Lower lobe of right lung (tissue), 2 donors: ENCODE measurements around the gene TTI1. TPM values are rescaled to one million over a fixed set of nuclear protein-coding genes. Genes with fewer than 3 reads are reported as not detected.

Experiments
- ATAC-seq, 2 donors: fragments of 200-7000 bp; cut with Tn5 transposase; one replicate each; pipeline ENCODE4 v1.9.1; 2020 to 2022; ENCODE audit warnings: mild to moderate bottlenecking in 2 of 2, moderate library complexity in 2 of 2
- DNase-seq: peaks from one replicate; pipeline ENCODE4 v3.0.0-alpha.2; 2020
- H3K27ac ChIP-seq: fragments of 200-600 bp; one replicate; pipeline ENCODE4 v1.8.0; 2022
- H3K27me3 ChIP-seq: fragments of 200-600 bp; one replicate; pipeline ENCODE4 v1.8.0; 2022; ENCODE audit warnings: low read depth
- H3K36me3 ChIP-seq: fragments of 200-600 bp; one replicate; pipeline ENCODE4 v1.8.0; 2022; ENCODE audit warnings: mild to moderate bottlenecking
- H3K4me1 ChIP-seq: fragments of 200-600 bp; one replicate; pipeline ENCODE4 v1.8.0; 2022
- H3K4me3 ChIP-seq: fragments of 200-600 bp; one replicate; pipeline ENCODE4 v1.8.0; 2022; ENCODE audit warnings: mild to moderate bottlenecking
- H3K9me3 ChIP-seq: fragments of 200-600 bp; one replicate; pipeline ENCODE4 v1.8.0; 2022
- CTCF ChIP-seq: fragments of 200-600 bp; IDR thresholded peaks from one replicate; pipeline ENCODE4 v1.8.0; 2022; ENCODE audit warnings: antibody characterized with exemption, mild to moderate bottlenecking
- intact Hi-C: fragments of 100-400 bp; cut with DNase I; formaldehyde crosslinking; loops from one replicate; pipeline ENCODE4 v1.11.0; 2022
- total RNA-seq: library from RNA; stranded (reverse); fragmentation: NEBNext Ultra II Directional; extraction: Animal tissue kit (Norgen Biotek cat#: 25700); gene quantifications from one replicate; pipeline ENCODE4 v1.2.1, GENCODE V29; 2021
- donor health status: DM: no; HTN: yes; CAD: no; lungs with severe emphysema.

The TTI1 gene
- total RNA-seq, 1 donor from 2014 or later: 16.7 TPM

GRCh38 chr20:37986873-37987601 is 46.2 kb downstream of the TTI1 start:
- no peak for TF ChIP-seq CTCF
- ATAC-seq (peak; percentile 80 to 81), DNase-seq (peak; percentile 85)
- Histone ChIP-seq H3K4me3 (no peak overlapping the region), H3K27ac (peak overlapping the region; percentile 80), H3K36me3 (peaks cover 22% of the 10 kb centered on the region), H3K4me1 (peaks cover 63% of the 10 kb centered on the region), H3K27me3 (no peaks in the 10 kb centered on the region), H3K9me3 (no peaks in the 10 kb centered on the region)
- intact Hi-C loops: no loop called here

GRCh38 chr20:37986044-37986858 is 47.0 kb downstream of the TTI1 start:
- ATAC-seq (no peak), DNase-seq (no peak)
- no peaks in the 10 kb centered on the region for H3K27me3 ChIP-seq
- peaks cover 29% of the 10 kb centered on the region for H3K36me3 ChIP-seq
- peaks cover 55% of the 10 kb centered on the region for H3K4me1 ChIP-seq
- intact Hi-C loops: no loop called here
- H3K9me3 ChIP-seq: no peaks in the 10 kb centered on the region
- H3K4me3 ChIP-seq: no peak overlapping the region
- TF ChIP-seq CTCF: no peak
- H3K27ac ChIP-seq: peak overlapping the region; percentile 80

GRCh38 chr20:37984018-37984785 is 49.1 kb downstream of the TTI1 start:
- Histone ChIP-seq H3K36me3 (peaks cover 37% of the 10 kb centered on the region), H3K9me3 (no peaks in the 10 kb centered on the region), H3K4me3 (no peak overlapping the region), H3K4me1 (peaks cover 35% of the 10 kb centered on the region), H3K27me3 (no peaks in the 10 kb centered on the region), H3K27ac (no peak overlapping the region)
- DNase-seq (no peak), ATAC-seq (no peak)
- intact Hi-C loops: no loop called here
- no peak for TF ChIP-seq CTCF

- no peak for DNase-seq
- H3K27ac ChIP-seq: no peak overlapping the region
- H3K9me3 ChIP-seq: no peaks in the 10 kb centered on the region
- H3K36me3 ChIP-seq: peaks cover 34% of the 10 kb centered on the region
- H3K4me3 ChIP-seq: no peak overlapping the region
- ATAC-seq: no peak
- H3K4me1 ChIP-seq: peaks cover 26% of the 10 kb centered on the region
- intact Hi-C loops: no loop called here
- H3K27me3 ChIP-seq: no peaks in the 10 kb centered on the region
- TF ChIP-seq CTCF: no peak
These were observed 50.0 kb downstream of the TTI1 start for GRCh38 chr20:37983286-37983685.

- Histone ChIP-seq H3K4me1 (peaks cover 10% of the 10 kb centered on the region), H3K27me3 (no peaks in the 10 kb centered on the region), H3K27ac (no peak overlapping the region), H3K36me3 (peaks cover 29% of the 10 kb centered on the region), H3K9me3 (no peaks in the 10 kb centered on the region), H3K4me3 (no peak overlapping the region)
- ATAC-seq: no peak
- intact Hi-C loops: no loop called here
- no peak for TF ChIP-seq CTCF
- no peak for DNase-seq
These were observed 51.7 kb downstream of the TTI1 start for GRCh38 chr20:37981568-37981967.
